ENCODE data around the gene NTRK3.

Gene NTRK3

GRCh38 chr15:88018869-88019641, 237.5 kb downstream of the NTRK3 start:
- TF ChIP-seq EZH2phosphoT487 (IDR thresholded peaks at IDR 0.05; ENCODE audit: borderline replicate concordance, low read length) = no peak
- TF ChIP-seq CTCF (IDR thresholded peaks at IDR 0.05; ENCODE audit: low read depth, low read length, poor library complexity, severe bottlenecking) = no peak
- H3K4me1 ChIP-seq (ENCODE audit: control insufficient read depth, low read length) = no peaks in the 10 kb centered on the region
- no peak overlapping the region for H3K4me2 ChIP-seq (ENCODE audit: low read length)
- no peaks in the 10 kb centered on the region for H3K9me2 ChIP-seq (replicated peaks; ENCODE audit: control insufficient read depth, low read length)
- no peaks in the 10 kb centered on the region for H3F3A ChIP-seq (ENCODE audit: control insufficient read depth, insufficient read depth)
- H3K27ac ChIP-seq (ENCODE audit: low read depth, low read length) = no peak overlapping the region
- H3K36me3 ChIP-seq (ENCODE audit: control insufficient read depth, low read length) = no peaks in the 10 kb centered on the region
- no peak overlapping the region for H3K4me3 ChIP-seq (ENCODE audit: low read length)
- no peaks in the 10 kb centered on the region for H3K27me3 ChIP-seq (ENCODE audit: control insufficient read depth, low read length)
- no peaks in the 10 kb centered on the region for H4K20me1 ChIP-seq (ENCODE audit: control insufficient read depth, insufficient read depth, low read depth, low read length)
- no peaks in the 10 kb centered on the region for H3K79me2 ChIP-seq (ENCODE audit: control insufficient read depth, low read length)
- H3K9me3 ChIP-seq (ENCODE audit: control insufficient read depth, insufficient read depth, low read length) = no peaks in the 10 kb centered on the region

DNA sequence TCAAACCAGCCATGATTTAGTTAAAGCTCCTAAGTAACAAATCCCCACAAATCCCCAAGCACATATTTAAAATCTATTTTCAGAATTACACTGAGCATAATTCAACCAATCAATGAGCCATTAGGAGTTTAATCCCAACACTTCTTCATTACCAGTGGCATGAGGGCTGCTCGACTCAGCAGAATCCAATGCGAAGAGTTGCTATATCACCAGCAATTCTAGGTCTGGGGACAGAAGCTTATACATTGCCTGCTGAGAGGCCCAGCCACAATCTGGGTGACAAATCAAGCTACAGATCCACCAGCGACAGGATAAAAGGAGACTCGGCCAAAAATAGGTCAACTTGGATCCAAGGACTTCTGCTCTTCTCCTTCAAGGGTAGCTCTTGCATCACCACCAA, 238.8 kb downstream of the NTRK3 start:
- H3F3A ChIP-seq (ENCODE audit: control insufficient read depth, insufficient read depth) = no peaks in the 10 kb centered on the region
- no peak overlapping the region for H3K4me2 ChIP-seq (ENCODE audit: low read length)
- no peaks in the 10 kb centered on the region for H3K36me3 ChIP-seq (ENCODE audit: control insufficient read depth, low read length)
- no peak overlapping the region for H3K4me3 ChIP-seq (ENCODE audit: low read length)
- no peaks in the 10 kb centered on the region for H3K27me3 ChIP-seq (ENCODE audit: control insufficient read depth, low read length)
- no peaks in the 10 kb centered on the region for H3K9me3 ChIP-seq (ENCODE audit: control insufficient read depth, insufficient read depth, low read length)
- H3K4me1 ChIP-seq (ENCODE audit: control insufficient read depth, low read length) = no peaks in the 10 kb centered on the region
- H3K9me2 ChIP-seq (replicated peaks; ENCODE audit: control insufficient read depth, low read length) = no peaks in the 10 kb centered on the region
- H3K79me2 ChIP-seq (ENCODE audit: control insufficient read depth, low read length) = no peaks in the 10 kb centered on the region
- TF ChIP-seq EZH2phosphoT487 (IDR thresholded peaks at IDR 0.05; ENCODE audit: borderline replicate concordance, low read length) = no peak
- TF ChIP-seq CTCF (IDR thresholded peaks at IDR 0.05; ENCODE audit: low read depth, low read length, poor library complexity, severe bottlenecking) = no peak
- H3K27ac ChIP-seq (ENCODE audit: low read depth, low read length) = no peak overlapping the region
- no peaks in the 10 kb centered on the region for H4K20me1 ChIP-seq (ENCODE audit: control insufficient read depth, insufficient read depth, low read depth, low read length)

GRCh38 chr15:88016406-88016805, 240.1 kb downstream of the NTRK3 start:
- H3K27me3 ChIP-seq (ENCODE audit: control insufficient read depth, low read length) = no peaks in the 10 kb centered on the region
- no peaks in the 10 kb centered on the region for H3K4me1 ChIP-seq (ENCODE audit: control insufficient read depth, low read length)
- no peaks in the 10 kb centered on the region for H3K79me2 ChIP-seq (ENCODE audit: control insufficient read depth, low read length)
- no peak for TF ChIP-seq EZH2phosphoT487 (IDR thresholded peaks at IDR 0.05; ENCODE audit: borderline replicate concordance, low read length)
- TF ChIP-seq CTCF (IDR thresholded peaks at IDR 0.05; ENCODE audit: low read depth, low read length, poor library complexity, severe bottlenecking) = no peak
- H3K4me3 ChIP-seq (ENCODE audit: low read length) = no peak overlapping the region
- no peaks in the 10 kb centered on the region for H3K9me2 ChIP-seq (replicated peaks; ENCODE audit: control insufficient read depth, low read length)
- H3K9me3 ChIP-seq (ENCODE audit: control insufficient read depth, insufficient read depth, low read length) = no peaks in the 10 kb centered on the region
- H4K20me1 ChIP-seq (ENCODE audit: control insufficient read depth, insufficient read depth, low read depth, low read length) = no peaks in the 10 kb centered on the region
- no peaks in the 10 kb centered on the region for H3K36me3 ChIP-seq (ENCODE audit: control insufficient read depth, low read length)
- H3F3A ChIP-seq (ENCODE audit: control insufficient read depth, insufficient read depth) = no peaks in the 10 kb centered on the region
- H3K4me2 ChIP-seq (ENCODE audit: low read length) = no peak overlapping the region
- H3K27ac ChIP-seq (ENCODE audit: low read depth, low read length) = no peak overlapping the region
